PC-9 (cell line): Measurements from ENCODE around the gene INHBB. TPM values are rescaled to one million over a fixed set of nuclear protein-coding genes. Genes with fewer than 3 reads are reported as not detected.

Experiments used
- BruUV-seq: library from RNA; stranded (reverse); fragments of 400-500 nt; replicated peaks from 2 replicates; lab custom pipeline; 2021; lab: Mats Ljungman, UMichigan
- CTCF ChIA-PET: fragments of 300-600 bp; sonication (Branson Sonifier 250); formaldehyde crosslinking; loops from one replicate; lab custom pipeline; 2022; ENCODE audit warnings: antibody characterized with exemption; lab: Charles Lee
- POLR2A ChIA-PET: fragments of 300-600 bp; sonication (Branson Sonifier 250); formaldehyde crosslinking; loops from one replicate; lab custom pipeline; 2022; ENCODE audit warnings: antibody characterized with exemption; ENCODE audit not compliant: unreplicated experiment; lab: Charles Lee
- DNase-seq, 2 experiments: peaks; one replicate each; pipeline versions ENCODE4 v3.0.0 to v3.0.0-alpha.2; 2015 to 2022; ENCODE audit warnings: mixed read lengths in 1 of 2
- H2AFZ ChIP-seq: fragments of 200-600 bp; sonication (generic); 2 replicates; pipeline ENCODE4 v1.8.1; 2017; ENCODE audit warnings: antibody characterized with exemption
- H3F3A ChIP-seq: fragments of 200-600 bp; sonication (generic); 2 replicates; pipeline ENCODE4 v1.8.1; 2017; ENCODE audit warnings: antibody characterized with exemption, mild to moderate bottlenecking, low read depth; ENCODE audit not compliant: insufficient read depth
- H3K27ac ChIP-seq: fragments of 200-600 bp; sonication (generic); 2 replicates; pipeline ENCODE4 v1.6.1; 2016; ENCODE audit warnings: mixed run types
- H3K27me3 ChIP-seq: fragments of 200-600 bp; sonication (generic); 2 replicates; pipeline ENCODE4 v1.6.1; 2016; ENCODE audit warnings: low read depth, mixed run types; ENCODE audit not compliant: insufficient read depth
- H3K36me3 ChIP-seq: fragments of 200-600 bp; sonication (generic); 2 replicates; pipeline ENCODE4 v1.6.1; 2016; ENCODE audit warnings: low read depth, mixed run types
- H3K4me1 ChIP-seq: fragments of 200-600 bp; sonication (generic); replicated peaks from 2 replicates; pipeline ENCODE4 v1.6.1; 2016; ENCODE audit warnings: mixed run types; ENCODE audit not compliant: insufficient read depth
- H3K4me2 ChIP-seq: fragments of 200-600 bp; sonication (generic); 2 replicates; pipeline ENCODE4 v1.6.1; 2017; ENCODE audit warnings: mixed run types
- H3K4me3 ChIP-seq: fragments of 200-600 bp; sonication (generic); 2 replicates; pipeline ENCODE4 v1.6.1; 2016; ENCODE audit warnings: mixed run types
- H3K79me2 ChIP-seq: fragments of 200-600 bp; sonication (generic); 2 replicates; pipeline ENCODE4 v1.6.1; 2017; ENCODE audit warnings: low read depth, mixed run types
- H3K9me2 ChIP-seq: fragments of 200-600 bp; sonication (generic); 2 replicates; pipeline ENCODE4 v1.8.1; 2017; ENCODE audit warnings: mild to moderate bottlenecking; ENCODE audit not compliant: insufficient read depth
- H3K9me3 ChIP-seq: fragments of 200-600 bp; sonication (generic); 2 replicates; pipeline ENCODE4 v1.8.1; 2016; ENCODE audit warnings: low read depth; ENCODE audit not compliant: insufficient read depth
- H4K20me1 ChIP-seq: fragments of 200-600 bp; sonication (generic); 2 replicates; pipeline ENCODE4 v1.8.1; 2017; ENCODE audit not compliant: insufficient read depth
- EZH2 ChIP-seq: fragments of 200-600 bp; sonication (generic); IDR thresholded peaks from 2 replicates; pipeline ENCODE4 v1.8.0; 2017; ENCODE audit warnings: antibody characterized with exemption, low read depth
- intact Hi-C: fragments of 100-400 bp; cut with micrococcal nuclease; formaldehyde crosslinking; loops from one replicate; pipeline ENCODE4 v1.10.0; 2022; ENCODE audit not compliant: unreplicated experiment
- total RNA-seq: library from RNA; stranded (reverse); gene quantifications from 2 replicates; pipeline ENCODE4 v1.2.3, GENCODE V29; 2021
- TF ChIP-seq, protein P1 (sequence below): fragments of 200-600 bp; sonication (generic); conservative IDR thresholded peaks from 2 replicates; pipeline ENCODE4 v1.6.1; 2017; ENCODE audit warnings: mixed run types, antibody characterized with exemption, mild to moderate bottlenecking, moderate library complexity

The INHBB gene
- total RNA-seq, 1 experiment from 2014 or later, result 57.5 TPM

GRCh38 chr2:120347396-120348060 lies 1.6 kb downstream of the INHBB start:
- peak overlapping the region; percentile 76 for H3K4me3 ChIP-seq
- H2AFZ ChIP-seq, result no peak overlapping the region
- no peaks in the 10 kb centered on the region for H3K27me3 ChIP-seq
- no peaks in the 10 kb centered on the region for H3K9me3 ChIP-seq
- peak overlapping the region; percentile 94 for H3K4me2 ChIP-seq
- no TSS peak for BruUV-seq
- POLR2A ChIA-PET, result interaction anchor here (0.7 kb wide), 1 partner anchor 265 kb away, joined by 12 read pairs; no protein-coding TSS in a partner anchor
- CTCF ChIA-PET, result interaction anchor here (0.6 to 1.3 kb wide), 5 partner anchors 11 to 257 kb away, joined by 3 to 17 read pairs (median 5); no protein-coding TSS in a partner anchor
- no peaks in the 10 kb centered on the region for H3K9me2 ChIP-seq
- H4K20me1 ChIP-seq, result peaks cover 44% of the 10 kb centered on the region
- TF ChIP-seq, protein P1, sequence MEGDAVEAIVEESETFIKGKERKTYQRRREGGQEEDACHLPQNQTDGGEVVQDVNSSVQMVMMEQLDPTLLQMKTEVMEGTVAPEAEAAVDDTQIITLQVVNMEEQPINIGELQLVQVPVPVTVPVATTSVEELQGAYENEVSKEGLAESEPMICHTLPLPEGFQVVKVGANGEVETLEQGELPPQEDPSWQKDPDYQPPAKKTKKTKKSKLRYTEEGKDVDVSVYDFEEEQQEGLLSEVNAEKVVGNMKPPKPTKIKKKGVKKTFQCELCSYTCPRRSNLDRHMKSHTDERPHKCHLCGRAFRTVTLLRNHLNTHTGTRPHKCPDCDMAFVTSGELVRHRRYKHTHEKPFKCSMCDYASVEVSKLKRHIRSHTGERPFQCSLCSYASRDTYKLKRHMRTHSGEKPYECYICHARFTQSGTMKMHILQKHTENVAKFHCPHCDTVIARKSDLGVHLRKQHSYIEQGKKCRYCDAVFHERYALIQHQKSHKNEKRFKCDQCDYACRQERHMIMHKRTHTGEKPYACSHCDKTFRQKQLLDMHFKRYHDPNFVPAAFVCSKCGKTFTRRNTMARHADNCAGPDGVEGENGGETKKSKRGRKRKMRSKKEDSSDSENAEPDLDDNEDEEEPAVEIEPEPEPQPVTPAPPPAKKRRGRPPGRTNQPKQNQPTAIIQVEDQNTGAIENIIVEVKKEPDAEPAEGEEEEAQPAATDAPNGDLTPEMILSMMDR, result no peak
- TF ChIP-seq EZH2, result no peak
- DNase-seq, result no peak
- H3K36me3 ChIP-seq, result peaks cover 24% of the 10 kb centered on the region; the same call in 1 of the 2 replicates
- intact Hi-C loops, result loop anchor here (1.0 kb wide), 2 partner anchors 52 to 206 kb away; no protein-coding TSS in a partner anchor
- H3K4me1 ChIP-seq, result peaks cover 49% of the 10 kb centered on the region
- peaks cover 42% of the 10 kb centered on the region for H3F3A ChIP-seq
- H3K79me2 ChIP-seq, result peaks cover 57% of the 10 kb centered on the region
- H3K27ac ChIP-seq, result peak overlapping the region; percentile 65

GRCh38 chr2:120348134-120348736 lies 2.3 kb downstream of the INHBB start:
- BruUV-seq, result no TSS peak
- Histone ChIP-seq H4K20me1 (peaks cover 44% of the 10 kb centered on the region), H3K4me1 (peaks cover 50% of the 10 kb centered on the region), H3K27me3 (no peaks in the 10 kb centered on the region), H3K9me3 (no peaks in the 10 kb centered on the region), H3K36me3 (peaks cover 24% of the 10 kb centered on the region; the same call in 1 of the 2 replicates), H3K4me2 (peak overlapping the region; percentile 94), H2AFZ (no peak overlapping the region), H3K27ac (peak overlapping the region; percentile 65), H3K79me2 (peaks cover 57% of the 10 kb centered on the region), H3K9me2 (no peaks in the 10 kb centered on the region), H3F3A (peaks cover 42% of the 10 kb centered on the region), H3K4me3 (peak overlapping the region; percentile 76)
- TF ChIP-seq, protein P1, result no peak
- no peak for TF ChIP-seq EZH2
- DNase-seq, result peak; percentile 56 to 91
- ChIA-PET CTCF (interaction anchor here (0.6 to 1.3 kb wide), 4 partner anchors 49 to 204 kb away, joined by 3 to 17 read pairs (median 6); no protein-coding TSS in a partner anchor), POLR2A (interaction anchor here (0.6 to 0.7 kb wide), 2 partner anchors 20 to 25 kb away, joined by 3 to 26 read pairs; no protein-coding TSS in a partner anchor)
- intact Hi-C loops, result loop anchor here (1.0 kb wide), 1 partner anchor 205 kb away; no protein-coding TSS in a partner anchor
